ENCODE data around the gene EGFL7. TPM values are rescaled to one million over a fixed set of nuclear protein-coding genes. Genes with fewer than 3 reads are reported as not detected.

EGFL7 gene
- total and polyA plus RNA-seq, 2 of the 13 experiments (the other 11 are each of a cell fraction or from before 2014, with no cell fraction given): 0.20 to 5.1 TPM

DNA sequence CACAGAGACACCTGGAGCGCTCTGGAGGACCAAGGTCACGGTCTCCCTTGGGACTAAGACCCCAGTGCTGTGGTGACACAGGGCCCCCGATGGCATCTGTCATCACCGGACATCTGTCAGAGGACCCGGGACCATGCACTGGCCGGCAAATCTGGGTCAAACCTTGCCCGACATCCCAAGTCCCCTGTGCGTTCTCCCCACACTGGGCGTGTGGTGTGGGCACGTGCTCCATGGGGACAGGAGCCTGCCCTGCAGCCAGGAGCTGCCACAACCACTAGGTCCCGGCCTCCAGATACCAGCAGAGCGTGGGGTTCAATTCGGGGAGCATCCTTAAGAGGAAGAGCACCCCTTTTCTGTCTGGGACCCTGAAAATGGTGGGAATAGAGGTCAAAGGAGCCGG is 21.0 kb downstream of the EGFL7 start (continued):
- TF ChIP-seq TFDP2 (CRISPR knock-in tag; IDR thresholded peaks at IDR 0.05) (no peak), ZNF230 (CRISPR knock-in tag; IDR thresholded peaks at IDR 0.05) (no peak), ZNF414 (CRISPR knock-in tag; IDR thresholded peaks at IDR 0.05) (no peak)

DNA sequence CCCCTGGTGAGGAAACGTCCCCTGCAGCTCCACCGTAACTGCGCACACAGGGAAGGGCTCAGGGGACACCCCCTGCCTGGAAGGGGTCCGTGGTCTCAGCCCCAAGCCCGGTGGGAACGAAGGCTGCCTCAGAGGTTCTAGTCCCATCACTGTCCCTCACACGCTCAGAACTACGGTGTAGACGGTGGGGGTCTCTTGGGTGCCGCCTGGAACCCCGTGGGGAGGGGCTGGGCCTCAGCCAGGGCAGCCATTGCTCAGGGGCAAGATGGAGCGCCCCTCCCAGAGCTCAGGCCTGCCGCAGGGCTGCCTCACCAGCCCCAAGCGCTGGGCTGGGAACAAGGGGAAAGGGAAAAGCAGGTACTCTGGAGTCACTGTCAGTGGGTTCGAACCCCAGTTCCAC is 21.6 kb downstream of the EGFL7 start:
- WGBS (ENCODE audit: low lambda C conversion rate): 91% methylated on average over 13 of the region's 15 CpGs
- Histone ChIP-seq H3K4me1 (ENCODE audit: insufficient read depth, low read length) (peaks cover 49% of the 10 kb centered on the region), H3K79me2 (ENCODE audit: insufficient read depth, low read length) (no peaks in the 10 kb centered on the region), H3K9me3 (ENCODE audit: low read length) (no peaks in the 10 kb centered on the region), H3K4me2 (ENCODE audit: low read depth, low read length) (no peak overlapping the region), H3K9ac (ENCODE audit: insufficient read depth, low read depth, low read length) (no peak overlapping the region), H4K20me1 (ENCODE audit: insufficient read depth, low read length) (no peaks in the 10 kb centered on the region), H2AFZ (ENCODE audit: low read length) (no peak overlapping the region), H3K27ac (ENCODE audit: extremely low read length, insufficient read depth, low read length) (no peak overlapping the region), H3K4me3 (replicated peaks in 1 of 3; ENCODE audit: insufficient read depth in 1 of 3, low read depth in 2 of 3, low read length in 3 of 3) (no peak overlapping the region), H3K36me3 (replicated peaks in 1 of 2; ENCODE audit: control insufficient read depth in 1 of 2, insufficient read depth in 2 of 2, low read length in 2 of 2) (no peaks in the 10 kb centered on the region), H3K27me3 (ENCODE audit: control insufficient read depth in 1 of 2, insufficient read depth in 2 of 2, low read length in 2 of 2) (peaks cover 5 to 38% of the 10 kb centered on the region in 2 experiments)
- POLR2A ChIA-PET: no interaction called here
- ATAC-seq (no peak), FAIRE-seq (no peak), DNase-seq (ENCODE audit: low spot score) (no peak)
- BruUV-seq (replicated peaks): no TSS peak
- intact Hi-C loops (cut with micrococcal nuclease; ENCODE audit: unreplicated experiment) (no loop called here), in situ Hi-C loops (cut with HindIII; ENCODE audit: extremely low pct_ligation_motif_present, low pct_unique_long_range_greater_than_20kb) (no loop called here)
- TF ChIP-seq, protein P1, sequence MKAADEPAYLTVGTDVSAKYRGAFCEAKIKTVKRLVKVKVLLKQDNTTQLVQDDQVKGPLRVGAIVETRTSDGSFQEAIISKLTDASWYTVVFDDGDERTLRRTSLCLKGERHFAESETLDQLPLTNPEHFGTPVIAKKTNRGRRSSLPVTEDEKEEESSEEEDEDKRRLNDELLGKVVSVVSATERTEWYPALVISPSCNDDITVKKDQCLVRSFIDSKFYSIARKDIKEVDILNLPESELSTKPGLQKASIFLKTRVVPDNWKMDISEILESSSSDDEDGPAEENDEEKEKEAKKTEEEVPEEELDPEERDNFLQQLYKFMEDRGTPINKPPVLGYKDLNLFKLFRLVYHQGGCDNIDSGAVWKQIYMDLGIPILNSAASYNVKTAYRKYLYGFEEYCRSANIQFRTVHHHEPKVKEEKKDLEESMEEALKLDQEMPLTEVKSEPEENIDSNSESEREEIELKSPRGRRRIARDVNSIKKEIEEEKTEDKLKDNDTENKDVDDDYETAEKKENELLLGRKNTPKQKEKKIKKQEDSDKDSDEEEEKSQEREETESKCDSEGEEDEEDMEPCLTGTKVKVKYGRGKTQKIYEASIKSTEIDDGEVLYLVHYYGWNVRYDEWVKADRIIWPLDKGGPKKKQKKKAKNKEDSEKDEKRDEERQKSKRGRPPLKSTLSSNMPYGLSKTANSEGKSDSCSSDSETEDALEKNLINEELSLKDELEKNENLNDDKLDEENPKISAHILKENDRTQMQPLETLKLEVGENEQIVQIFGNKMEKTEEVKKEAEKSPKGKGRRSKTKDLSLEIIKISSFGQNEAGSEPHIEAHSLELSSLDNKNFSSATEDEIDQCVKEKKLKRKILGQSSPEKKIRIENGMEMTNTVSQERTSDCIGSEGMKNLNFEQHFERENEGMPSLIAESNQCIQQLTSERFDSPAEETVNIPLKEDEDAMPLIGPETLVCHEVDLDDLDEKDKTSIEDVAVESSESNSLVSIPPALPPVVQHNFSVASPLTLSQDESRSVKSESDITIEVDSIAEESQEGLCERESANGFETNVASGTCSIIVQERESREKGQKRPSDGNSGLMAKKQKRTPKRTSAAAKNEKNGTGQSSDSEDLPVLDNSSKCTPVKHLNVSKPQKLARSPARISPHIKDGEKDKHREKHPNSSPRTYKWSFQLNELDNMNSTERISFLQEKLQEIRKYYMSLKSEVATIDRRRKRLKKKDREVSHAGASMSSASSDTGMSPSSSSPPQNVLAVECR (CRISPR knock-in tag; IDR thresholded peaks at IDR 0.05; ENCODE audit: borderline replicate concordance): 0 out of 2 replicates have a peak, but pooled peaks have one; percentile 17
- TF ChIP-seq HOXA9 (CRISPR knock-in tag; IDR thresholded peaks at IDR 0.05; ENCODE audit: borderline replicate concordance): no peak
- CTCF ChIA-PET (ENCODE audit: low intra/inter-chr PET ratio, low total read pairs): no interaction called here

All from HepG2 (cell line).